A204.1 (cell line): ENCODE results near the gene ATG9B.

Source experiments
- FAIRE-seq: peaks from 2 replicates; lab custom pipeline; 2012; peaks lifted over from hg19 to GRCh38; lab: Jason Lieb, UNC

ATG9B gene

DNA sequence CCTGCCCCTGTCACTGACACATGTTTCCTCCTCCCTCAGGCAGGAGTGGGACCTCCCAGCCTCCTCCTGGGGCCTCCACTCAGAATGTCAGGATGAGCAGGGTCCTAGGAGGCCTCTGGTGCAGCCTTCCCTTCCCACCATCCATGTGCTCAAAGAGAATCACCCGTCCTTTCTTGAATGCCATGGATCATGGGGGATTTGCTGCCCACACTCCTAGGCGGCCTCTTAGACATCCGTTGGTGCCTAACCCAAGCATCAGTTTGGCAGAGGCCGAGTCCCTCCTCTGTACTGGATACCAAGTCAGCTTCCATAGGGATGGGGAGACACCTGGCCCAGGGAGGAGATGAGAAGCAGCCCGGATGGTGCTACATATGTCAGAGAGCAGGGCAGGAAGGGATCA lies 26.5 kb downstream of the ATG9B start:
- FAIRE-seq = no peak

DNA sequence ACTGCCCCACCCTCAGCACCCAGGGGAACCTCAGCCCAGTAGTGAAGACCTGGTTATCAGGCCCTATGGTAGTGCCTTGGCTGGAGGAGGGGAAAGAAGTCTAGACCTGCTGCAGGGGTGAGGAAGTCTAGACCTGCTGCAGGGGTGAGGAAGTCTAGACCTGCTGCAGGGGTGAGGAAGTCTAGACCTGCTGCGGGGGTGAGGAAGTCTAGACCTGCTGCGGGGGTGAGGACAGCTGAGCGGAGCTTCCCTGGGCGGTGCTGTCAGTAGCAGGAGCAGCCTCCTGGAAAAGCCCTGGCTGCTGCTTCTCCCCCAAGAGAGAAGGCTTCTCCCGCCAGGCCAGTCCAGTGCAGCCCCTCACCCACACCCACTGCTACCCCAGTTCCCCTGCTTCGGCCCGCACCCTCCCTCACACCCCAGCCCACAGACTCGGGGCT lies 27.2 kb downstream of the ATG9B start:
- FAIRE-seq = no peak

DNA sequence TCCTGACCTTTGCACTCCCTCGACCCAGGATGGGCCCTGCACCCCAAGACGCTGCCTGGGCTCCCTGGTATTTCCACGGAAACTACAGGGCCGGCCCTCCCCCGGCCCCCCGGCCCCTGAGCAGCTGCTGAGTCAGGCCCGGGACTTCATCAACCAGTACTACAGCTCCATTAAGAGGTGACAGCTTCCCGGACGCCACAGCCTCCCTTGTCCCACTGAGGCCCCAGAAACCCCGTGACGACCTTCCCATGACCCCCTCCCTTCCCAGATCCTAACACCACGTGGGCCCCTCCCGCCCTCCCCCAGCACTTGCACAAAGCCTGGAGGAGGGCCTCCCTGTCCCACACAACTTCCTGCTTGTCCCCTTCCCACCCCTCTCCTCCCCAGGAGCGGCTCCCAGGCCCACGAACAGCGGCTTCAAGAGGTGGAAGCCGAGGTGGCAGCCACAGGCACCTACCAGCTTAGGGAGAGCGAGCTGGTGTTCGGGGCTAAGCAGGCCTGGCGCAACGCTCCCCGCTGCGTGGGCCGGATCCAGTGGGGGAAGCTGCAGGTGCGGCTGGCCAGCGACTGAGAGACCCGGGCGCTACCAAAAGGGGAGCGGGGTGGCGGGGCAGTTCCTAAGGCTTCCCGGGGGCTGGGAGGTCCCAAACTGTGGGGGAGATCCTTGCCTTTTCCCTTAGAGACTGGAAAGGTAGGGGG lies 27.8 kb downstream of the ATG9B start:
- FAIRE-seq = no peak

DNA sequence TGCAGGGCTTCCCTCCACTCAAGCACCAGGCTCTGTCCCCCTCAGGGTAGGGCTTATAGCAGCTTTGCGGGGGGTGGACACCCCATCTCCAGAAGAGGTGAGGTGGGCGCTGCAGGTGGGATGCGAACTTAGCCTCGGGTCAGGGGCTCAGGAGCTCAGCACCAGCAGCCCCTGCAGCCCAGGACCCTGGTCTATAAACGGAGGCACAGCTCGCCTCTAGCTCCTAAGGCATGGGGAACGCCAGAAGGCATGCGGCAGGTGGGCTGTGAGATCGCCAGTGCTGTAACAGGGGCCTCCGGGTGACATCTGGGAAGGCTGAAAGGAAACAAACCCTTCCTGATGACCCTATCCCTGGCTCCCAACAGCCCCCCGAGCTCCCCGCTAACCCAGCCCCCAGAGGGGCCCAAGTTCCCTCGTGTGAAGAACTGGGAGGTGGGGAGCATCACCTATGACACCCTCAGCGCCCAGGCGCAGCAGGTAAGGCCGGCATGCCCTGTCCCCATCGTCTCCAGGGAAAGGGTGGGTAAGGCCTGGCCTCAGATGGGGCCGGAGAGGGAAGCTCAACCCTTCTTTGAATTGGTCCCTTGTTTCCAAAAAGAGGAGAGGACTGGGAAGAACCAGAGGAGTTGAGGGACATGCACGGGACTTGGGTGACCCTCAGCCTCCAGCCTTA lies 29.3 kb downstream of the ATG9B start:
- FAIRE-seq = no peak

DNA sequence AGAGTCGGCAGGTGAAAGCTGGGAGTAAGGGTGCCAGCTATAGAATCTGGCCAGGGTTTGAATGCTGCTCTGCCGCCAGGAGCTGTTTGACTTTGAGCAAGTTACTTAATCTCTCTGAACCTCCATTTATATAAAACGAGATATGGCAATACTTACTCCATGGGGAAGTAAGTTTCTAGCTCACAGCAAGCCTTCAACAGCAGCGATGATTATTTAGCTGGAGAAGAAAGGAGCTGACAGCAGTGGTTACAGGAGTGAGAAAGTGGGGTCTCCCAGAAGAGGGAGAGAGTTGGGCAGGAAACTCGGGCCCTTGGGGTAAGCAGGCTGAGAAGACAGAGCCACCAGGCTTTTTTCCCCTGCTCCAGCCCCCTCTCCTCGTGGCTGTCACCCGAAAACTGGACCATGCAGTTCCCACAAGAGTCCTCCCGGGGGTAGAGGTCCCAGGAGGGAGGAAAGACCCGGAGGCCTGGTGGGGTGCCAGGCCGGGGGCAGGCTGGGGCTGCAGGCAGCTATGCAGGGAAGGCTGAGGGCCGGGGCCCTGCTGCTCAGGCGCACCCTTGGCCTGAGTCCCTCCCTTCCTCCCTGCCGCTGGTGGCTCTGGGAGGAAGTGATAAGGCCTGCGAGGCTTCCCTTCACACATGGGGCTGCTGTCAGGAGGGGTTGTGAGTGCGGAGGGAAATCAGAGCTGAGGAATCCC lies 30.0 kb downstream of the ATG9B start:
- FAIRE-seq = no peak

DNA sequence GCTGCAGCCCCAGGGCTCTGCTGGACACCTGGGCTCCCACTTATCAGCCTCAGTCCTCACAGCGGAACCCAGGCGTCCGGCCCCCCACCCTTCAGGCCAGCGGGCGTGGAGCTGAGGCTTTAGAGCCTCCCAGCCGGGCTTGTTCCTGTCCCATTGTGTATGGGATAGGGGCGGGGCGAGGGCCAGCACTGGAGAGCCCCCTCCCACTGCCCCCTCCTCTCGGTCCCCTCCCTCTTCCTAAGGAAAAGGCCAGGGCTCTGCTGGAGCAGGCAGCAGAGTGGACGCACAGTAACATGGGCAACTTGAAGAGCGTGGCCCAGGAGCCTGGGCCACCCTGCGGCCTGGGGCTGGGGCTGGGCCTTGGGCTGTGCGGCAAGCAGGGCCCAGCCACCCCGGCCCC lies 30.8 kb downstream of the ATG9B start:
- FAIRE-seq = no peak

DNA sequence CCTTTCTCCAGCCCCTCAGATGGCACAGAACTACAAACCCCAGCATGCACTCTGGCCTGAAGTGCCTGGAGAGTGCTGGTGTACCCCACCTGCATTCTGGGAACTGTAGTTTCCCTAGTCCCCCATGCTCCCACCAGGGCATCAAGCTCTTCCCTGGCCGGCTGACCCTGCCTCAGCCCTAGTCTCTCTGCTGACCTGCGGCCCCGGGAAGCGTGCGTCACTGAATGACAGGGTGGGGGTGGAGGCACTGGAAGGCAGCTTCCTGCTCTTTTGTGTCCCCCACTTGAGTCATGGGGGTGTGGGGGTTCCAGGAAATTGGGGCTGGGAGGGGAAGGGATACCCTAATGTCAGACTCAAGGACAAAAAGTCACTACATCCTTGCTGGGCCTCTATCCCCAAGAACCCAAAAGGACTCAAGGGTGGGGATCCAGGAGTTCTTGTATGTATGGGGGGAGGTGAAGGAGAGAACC lies 31.4 kb downstream of the ATG9B start:
- no peak for FAIRE-seq

DNA sequence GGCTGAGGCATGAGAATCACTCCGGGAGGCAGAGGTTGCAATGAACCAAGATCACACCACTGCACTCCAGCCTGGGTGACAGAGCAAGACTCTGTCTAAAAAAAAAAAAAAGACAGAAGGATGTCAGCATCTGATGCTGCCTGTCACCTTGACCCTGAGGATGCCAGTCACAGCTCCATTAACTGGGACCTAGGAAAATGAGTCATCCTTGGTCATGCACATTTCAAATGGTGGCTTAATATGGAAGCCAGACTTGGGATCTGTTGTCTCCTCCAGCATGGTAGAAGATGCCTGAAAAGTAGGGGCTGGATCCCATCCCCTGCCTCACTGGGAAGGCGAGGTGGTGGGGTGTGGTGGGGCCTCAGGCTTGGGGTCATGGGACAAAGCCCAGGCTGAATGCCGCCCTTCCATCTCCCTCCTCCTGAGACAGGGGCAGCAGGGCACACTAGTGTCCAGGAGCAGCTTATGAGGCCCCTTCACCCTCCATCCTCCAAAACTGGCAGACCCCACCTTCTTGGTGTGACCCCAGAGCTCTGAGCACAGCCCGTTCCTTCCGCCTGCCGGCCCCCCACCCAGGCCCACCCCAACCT lies 32.1 kb downstream of the ATG9B start:
- no peak for FAIRE-seq

DNA sequence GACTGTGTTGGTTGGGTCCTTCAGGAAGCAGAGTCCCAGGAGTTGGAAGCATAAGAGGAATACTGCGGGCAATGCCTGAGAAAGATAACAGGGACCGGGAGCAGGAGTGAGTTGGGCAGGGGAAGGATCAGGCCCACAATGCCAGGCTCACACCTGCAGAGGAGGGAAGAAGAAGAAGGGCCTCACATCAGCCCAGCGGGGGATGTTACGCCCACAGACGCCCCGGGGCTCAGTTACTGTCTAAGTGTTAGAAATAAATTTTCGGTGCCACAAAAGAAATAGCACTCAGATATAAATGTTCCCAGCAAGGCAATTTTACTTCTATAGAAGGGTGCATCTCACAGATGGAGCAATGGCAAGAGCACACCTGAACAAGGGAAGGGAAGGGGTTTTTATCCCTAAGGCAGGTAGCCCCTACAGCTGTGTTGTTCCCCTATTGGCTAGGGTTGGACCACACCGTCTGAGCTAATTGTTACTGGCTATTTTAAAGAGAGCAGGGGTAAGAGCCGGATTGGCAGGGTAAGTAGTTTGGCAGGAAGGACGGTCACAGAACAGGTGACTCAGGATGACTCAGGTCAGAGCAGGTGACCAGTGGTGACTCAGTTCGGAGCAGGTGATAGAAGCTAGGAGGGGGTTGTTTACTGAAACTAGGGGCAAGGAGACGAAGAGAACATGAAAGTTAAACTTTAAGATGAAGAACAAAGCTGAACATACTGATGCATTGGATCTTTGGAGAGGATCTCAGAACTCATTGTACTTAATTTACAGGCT lies 33.7 kb downstream of the ATG9B start, which contains the start of gene NOS3:
Gene NOS3 (plus strand): TSS at position 602 of the 771 bp plus-strand sequence. CDS start 2,787 bp downstream, outside the sequence.
- FAIRE-seq = no peak

DNA sequence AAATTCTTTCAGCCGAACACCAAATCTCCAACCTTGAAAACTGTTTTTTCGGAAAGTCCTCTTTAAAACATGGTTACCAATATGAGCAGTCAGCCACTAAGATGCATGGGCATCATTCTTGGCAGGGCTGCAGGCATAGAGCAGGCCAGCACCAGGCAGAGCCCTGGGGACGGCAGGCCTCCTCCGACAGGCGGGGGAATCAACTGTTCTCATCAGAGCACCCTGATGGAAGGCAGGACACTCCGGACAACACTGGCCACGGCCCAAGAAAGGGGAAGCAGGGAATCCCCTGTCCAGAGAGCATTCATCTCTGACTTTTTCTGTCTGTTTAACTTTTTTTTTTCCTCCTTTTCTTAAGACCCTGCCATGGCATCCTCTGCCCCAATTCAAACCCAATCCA lies 34.8 kb downstream of the ATG9B start:
- no peak for FAIRE-seq

DNA sequence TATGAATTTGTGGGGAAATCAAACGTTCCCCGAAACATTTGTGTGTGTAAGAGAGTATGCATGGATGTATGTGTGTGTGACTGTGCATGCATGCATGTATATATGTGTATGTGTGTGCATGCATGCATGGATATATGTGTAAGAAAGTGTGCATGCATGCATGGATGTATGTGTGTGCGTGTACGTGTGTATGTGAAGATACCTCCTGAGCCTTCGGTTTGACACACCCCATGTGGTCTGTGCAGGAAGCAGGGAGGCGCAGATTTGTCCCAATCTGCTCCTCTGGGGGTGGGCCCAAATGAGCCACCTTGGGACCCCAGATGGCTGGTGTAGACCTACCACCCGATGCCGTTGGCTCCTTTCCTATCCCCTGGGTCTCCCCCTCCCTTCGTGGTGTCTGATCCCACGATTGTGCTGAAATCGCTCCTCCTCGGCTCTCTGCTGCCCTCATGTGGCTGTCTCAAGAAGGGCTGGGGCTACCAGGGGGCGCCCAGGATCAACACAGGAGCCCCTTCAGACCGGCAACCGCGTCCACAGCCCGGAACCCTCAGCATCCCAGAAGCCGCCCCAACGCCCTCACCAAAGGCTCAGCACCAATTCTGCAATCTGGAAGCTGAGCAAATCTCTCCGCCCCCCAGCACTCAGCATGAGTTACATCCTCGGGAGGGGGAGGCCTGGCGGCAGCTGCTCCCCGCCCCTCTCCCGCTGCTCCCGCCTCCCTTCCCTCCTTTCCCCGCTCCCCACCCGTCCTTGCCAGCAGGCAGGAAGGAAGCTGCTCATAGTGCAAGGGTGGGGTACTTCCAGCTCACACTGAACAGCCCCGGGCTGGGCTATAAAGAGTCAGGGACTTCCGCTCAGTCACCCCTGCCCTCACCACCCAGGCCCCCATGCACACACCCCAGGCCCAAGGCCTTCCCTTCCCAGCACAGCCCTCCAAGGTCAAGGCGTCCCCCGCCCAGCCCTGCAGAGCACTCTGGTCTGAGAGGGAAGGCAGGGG lies 35.8 kb downstream of the ATG9B start:
- FAIRE-seq = no peak

DNA sequence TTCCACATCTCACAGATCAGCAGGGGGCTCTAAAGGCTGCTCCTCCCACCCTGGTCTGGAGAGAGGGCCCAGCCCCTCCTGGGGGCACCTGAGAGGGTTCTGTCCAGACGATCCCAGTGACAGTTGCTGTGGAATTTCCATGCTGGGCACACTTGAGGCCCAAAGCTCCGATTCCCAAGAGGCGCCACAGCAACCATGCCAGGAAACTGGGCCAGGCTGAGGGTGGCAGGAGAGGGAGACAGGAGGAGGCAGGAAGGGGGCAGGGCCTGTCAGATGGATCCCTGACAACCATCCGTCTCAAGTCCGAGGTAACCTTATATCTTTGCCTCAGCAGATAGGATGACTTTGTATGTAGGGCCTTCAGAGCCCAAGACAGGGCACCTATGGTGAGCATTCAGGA lies 37.7 kb downstream of the ATG9B start:
- FAIRE-seq = no peak

DNA sequence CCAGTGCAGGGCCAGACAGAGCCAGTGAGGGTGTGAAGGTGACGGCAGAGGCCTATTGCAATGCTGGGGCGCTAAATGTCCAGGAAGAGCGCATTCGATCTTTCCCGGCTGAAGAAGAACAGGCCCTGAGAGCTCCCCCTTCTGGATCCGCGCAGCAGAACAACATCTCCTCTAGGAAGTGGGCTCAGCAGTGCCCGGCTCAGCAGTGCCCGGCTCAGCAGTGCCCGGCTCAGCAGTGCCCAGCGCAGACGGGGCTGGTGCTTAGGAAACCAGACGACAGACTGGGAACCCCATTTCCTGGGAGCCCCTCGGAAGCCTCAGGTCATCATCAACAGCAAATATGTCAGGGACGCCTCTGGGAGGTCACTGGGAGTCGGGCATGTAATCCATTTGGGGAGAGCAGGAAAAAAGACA lies 38.2 kb downstream of the ATG9B start:
- FAIRE-seq = no peak

DNA sequence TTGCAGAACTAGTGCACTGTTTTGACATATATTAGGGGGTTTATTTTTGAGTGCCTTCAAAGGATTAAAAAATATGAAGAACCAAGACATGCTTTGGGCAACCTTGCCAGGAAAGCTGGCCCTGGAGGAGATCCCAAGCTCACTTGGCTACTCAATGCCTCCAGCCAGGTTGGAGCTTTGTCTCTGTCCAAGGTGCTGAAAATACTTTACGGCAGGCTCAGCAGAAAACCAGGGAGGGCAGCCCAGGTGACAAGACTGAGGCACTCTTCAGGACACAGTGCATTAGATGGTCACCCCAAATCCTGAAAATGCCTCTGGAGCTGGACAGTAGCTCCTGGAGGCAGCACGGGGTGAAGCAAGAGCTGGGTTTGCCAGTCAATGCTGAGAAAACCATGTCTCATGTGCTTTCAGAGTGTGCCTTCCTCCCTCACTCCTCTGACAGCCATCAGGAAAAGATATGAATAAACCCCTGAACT lies 40.4 kb downstream of the ATG9B start:
- no peak for FAIRE-seq

DNA sequence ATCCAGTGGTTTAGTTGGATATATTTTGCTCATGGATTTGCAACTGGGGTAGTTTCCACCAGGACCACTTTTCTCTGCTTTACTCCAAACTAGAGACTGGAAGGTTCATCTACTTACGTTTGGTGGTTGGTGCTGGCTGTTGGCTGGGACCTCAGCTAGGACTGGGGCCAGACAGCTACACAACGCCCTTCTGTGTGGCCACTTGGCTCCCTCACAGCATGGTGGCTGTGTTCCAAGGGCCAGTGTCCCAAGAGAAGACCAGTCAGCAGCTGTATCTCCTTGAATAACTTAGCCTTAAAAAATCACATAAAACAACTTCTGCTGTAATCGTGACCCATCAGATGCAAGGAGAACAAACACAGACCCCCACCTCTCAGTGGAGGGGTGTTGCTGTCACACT lies 41.9 kb downstream of the ATG9B start:
- FAIRE-seq = no peak

DNA sequence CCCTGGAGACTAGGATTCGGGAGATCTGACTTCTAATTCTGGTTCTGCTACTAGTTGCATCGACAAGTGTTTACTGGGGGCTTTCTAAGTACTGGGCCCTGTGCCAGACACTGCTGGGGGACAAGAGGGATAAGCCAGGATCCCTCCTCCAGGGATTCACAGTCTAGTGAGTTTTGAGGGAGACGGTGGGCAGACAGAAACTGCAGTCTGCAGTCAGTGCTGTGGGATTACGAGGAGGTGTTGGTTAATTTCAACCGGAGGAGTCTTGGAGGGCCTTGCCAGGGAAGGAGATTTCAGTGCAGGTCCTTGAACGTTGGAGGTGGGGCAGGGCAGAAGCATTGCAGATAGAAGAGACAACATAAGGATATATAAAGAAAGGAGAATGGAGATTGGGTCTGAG lies 42.6 kb downstream of the ATG9B start:
- FAIRE-seq = no peak

DNA sequence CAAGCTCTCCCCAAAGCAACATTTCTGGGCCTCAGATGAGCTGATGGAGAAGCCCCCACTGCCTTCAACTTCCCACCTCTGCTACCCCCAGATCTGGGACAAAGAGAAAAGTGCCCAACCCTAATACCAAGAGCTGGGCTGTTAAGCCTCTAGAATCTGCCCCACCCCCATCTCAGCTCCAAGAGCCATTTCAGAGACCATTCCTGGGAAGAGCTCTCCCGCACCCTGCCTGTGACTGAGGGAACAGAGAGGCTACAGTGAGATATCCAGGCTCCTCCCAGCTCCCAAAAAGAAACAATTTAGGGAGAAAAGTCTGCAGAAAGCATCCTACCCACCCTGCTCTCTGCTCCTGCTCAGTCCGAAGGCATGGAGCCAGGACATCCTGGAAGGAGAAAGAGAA lies 43.6 kb downstream of the ATG9B start:
- no peak for FAIRE-seq

DNA sequence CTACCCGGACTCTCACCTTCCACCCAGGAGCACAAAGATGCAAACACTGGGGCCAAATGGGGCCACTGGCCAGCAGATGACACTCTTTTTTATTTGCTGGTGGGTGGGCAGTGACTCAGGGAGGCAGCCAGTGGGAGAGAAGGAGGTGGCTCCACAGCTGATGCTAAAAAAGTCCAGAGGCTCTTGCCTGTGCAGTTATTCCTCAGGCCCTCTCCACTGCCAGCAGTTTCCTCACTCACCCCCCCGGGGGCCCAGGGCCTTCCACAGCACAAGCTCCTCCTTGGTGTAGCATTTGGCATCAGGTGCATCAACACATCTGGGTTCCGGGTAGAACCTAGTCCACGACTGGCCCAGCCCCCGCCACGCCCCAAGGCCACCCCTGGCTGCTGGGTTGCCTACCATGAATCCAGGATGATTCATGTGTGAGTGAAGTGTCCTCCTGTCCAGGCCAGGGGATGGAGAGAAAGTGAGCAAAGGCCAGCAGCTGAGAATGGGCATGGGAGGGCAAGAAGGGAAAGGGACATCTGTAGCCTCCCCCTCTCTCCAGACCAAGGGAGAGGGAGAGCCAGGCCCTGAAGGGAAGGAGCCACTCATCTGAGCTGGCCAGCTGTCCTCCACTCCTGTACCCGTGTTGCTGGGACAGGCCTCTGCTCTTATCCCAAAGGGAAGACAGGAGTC lies 44.4 kb downstream of the ATG9B start:
- FAIRE-seq = no peak

DNA sequence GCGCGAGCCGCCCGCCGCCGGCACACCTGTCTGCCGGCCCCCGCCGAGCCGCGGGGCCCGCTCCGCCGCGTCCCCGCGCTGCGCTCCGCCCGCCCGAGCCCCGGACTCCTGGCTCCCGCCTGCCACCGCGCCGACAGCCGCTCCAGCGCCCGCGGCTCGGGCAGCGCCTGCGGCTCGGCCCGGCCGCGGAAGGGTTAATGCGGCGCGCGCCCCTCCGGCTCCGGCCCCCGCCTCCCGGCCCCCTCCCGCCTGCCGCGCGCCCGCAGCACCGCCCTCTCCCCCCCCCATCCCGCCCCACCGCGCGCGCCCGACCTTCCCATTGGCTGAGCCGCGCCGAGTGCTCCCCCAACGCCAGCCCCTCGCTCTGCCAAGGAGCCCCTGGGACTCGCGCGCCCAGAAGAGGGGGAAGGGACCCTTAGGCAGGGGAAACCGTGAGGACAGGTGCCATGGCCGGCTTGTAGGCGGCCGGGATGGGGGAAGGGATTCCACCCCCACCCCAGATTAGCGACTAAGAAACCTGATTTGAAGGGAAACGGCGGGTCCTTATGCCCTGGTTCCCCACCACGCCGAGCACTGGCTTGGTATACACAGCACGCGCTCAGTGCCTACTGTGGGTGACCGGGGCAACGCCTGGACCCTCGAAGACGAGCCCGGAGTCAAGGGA lies 46.0 kb downstream of the ATG9B start, which contains the start of gene KCNH2:
Gene KCNH2 (minus strand): TSS at position 196 of the 664 bp plus-strand sequence. CDS start 408 bp downstream, outside the sequence.
- no peak for FAIRE-seq
